GM23338 (cell line): ENCODE data around the gene SAC3D1.

Experiments used
- CREB1 ChIP-seq: fragments of 250-450 bp; sonication (Bioruptor Pico); IDR thresholded peaks from 2 replicates; pipeline ENCODE4 v1.5.0; 2020; ENCODE audit warnings: low read depth, mild to moderate bottlenecking, moderate library complexity
- ETS1 ChIP-seq: IDR thresholded peaks from 2 replicates; pipeline ENCODE4 v1.6.1; 2016; ENCODE audit warnings: antibody characterized with exemption
- EZH2 ChIP-seq: fragments of 200-600 bp; sonication (generic); IDR thresholded peaks from one replicate; pipeline ENCODE4 v1.8.0; 2017; ENCODE audit warnings: antibody characterized with exemption, mild to moderate bottlenecking, low read depth; ENCODE audit not compliant: unreplicated experiment
- EZH2phosphoT487 ChIP-seq: fragments of 200-600 bp; sonication (generic); IDR thresholded peaks from one replicate; pipeline ENCODE4 v1.8.1; 2018; ENCODE audit warnings: antibody characterized with exemption; ENCODE audit not compliant: unreplicated experiment
- JUNB ChIP-seq: IDR thresholded peaks from one replicate; pipeline ENCODE4 v1.6.1; 2016; ENCODE audit warnings: antibody characterized with exemption; ENCODE audit not compliant: unreplicated experiment
- NANOG ChIP-seq: IDR thresholded peaks from 2 replicates; pipeline ENCODE4 v1.6.1; 2016; ENCODE audit warnings: antibody characterized with exemption, borderline replicate concordance
- POLR2AphosphoS5 ChIP-seq: IDR thresholded peaks from 2 replicates; pipeline ENCODE4 v1.6.1; 2016; ENCODE audit warnings: antibody characterized with exemption, low read depth
- STAT1 ChIP-seq: IDR thresholded peaks from one replicate; pipeline ENCODE4 v1.6.1; 2016; ENCODE audit warnings: antibody characterized with exemption; ENCODE audit not compliant: unreplicated experiment
- ZNF114 ChIP-seq: fragments of 250-450 bp; sonication (Bioruptor Pico); IDR thresholded peaks from 2 replicates; pipeline ENCODE4 v1.5.0; 2020; ENCODE audit warnings: mild to moderate bottlenecking, moderate library complexity
- ZNF331 ChIP-seq: fragments of 250-450 bp; sonication (Bioruptor Pico); IDR thresholded peaks from 2 replicates; pipeline ENCODE4 v1.5.0; 2020; ENCODE audit warnings: low read depth, mild to moderate bottlenecking, moderate library complexity
- TF ChIP-seq, protein P1 (sequence below), 2 experiments: fragments of 200-600 bp in 1 of 2; sonication (generic) in 1 of 2; conservative IDR thresholded peaks; 2 replicates each; pipeline versions ENCODE4 v1.5.1 to v1.6.1; 2016 to 2017; ENCODE audit warnings: antibody characterized with exemption in 2 of 2, low read depth in 2 of 2, mild to moderate bottlenecking in 2 of 2, moderate library complexity in 1 of 2
- TF ChIP-seq, protein P2 (sequence below): IDR thresholded peaks from one replicate; pipeline ENCODE4 v1.6.1; 2018; ENCODE audit warnings: antibody characterized with exemption; ENCODE audit not compliant: unreplicated experiment

- no peak for TF ChIP-seq EZH2
- TF ChIP-seq, protein P1, sequence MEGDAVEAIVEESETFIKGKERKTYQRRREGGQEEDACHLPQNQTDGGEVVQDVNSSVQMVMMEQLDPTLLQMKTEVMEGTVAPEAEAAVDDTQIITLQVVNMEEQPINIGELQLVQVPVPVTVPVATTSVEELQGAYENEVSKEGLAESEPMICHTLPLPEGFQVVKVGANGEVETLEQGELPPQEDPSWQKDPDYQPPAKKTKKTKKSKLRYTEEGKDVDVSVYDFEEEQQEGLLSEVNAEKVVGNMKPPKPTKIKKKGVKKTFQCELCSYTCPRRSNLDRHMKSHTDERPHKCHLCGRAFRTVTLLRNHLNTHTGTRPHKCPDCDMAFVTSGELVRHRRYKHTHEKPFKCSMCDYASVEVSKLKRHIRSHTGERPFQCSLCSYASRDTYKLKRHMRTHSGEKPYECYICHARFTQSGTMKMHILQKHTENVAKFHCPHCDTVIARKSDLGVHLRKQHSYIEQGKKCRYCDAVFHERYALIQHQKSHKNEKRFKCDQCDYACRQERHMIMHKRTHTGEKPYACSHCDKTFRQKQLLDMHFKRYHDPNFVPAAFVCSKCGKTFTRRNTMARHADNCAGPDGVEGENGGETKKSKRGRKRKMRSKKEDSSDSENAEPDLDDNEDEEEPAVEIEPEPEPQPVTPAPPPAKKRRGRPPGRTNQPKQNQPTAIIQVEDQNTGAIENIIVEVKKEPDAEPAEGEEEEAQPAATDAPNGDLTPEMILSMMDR (conservative IDR thresholded peaks at IDR 0.05; ENCODE audit: low read depth in 2 of 2): no peak
- no peak for TF ChIP-seq POLR2AphosphoS5
- TF ChIP-seq, protein P2, sequence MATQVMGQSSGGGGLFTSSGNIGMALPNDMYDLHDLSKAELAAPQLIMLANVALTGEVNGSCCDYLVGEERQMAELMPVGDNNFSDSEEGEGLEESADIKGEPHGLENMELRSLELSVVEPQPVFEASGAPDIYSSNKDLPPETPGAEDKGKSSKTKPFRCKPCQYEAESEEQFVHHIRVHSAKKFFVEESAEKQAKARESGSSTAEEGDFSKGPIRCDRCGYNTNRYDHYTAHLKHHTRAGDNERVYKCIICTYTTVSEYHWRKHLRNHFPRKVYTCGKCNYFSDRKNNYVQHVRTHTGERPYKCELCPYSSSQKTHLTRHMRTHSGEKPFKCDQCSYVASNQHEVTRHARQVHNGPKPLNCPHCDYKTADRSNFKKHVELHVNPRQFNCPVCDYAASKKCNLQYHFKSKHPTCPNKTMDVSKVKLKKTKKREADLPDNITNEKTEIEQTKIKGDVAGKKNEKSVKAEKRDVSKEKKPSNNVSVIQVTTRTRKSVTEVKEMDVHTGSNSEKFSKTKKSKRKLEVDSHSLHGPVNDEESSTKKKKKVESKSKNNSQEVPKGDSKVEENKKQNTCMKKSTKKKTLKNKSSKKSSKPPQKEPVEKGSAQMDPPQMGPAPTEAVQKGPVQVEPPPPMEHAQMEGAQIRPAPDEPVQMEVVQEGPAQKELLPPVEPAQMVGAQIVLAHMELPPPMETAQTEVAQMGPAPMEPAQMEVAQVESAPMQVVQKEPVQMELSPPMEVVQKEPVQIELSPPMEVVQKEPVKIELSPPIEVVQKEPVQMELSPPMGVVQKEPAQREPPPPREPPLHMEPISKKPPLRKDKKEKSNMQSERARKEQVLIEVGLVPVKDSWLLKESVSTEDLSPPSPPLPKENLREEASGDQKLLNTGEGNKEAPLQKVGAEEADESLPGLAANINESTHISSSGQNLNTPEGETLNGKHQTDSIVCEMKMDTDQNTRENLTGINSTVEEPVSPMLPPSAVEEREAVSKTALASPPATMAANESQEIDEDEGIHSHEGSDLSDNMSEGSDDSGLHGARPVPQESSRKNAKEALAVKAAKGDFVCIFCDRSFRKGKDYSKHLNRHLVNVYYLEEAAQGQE: no peak
- TF ChIP-seq JUNB: no peak
- no peak for TF ChIP-seq ZNF331 (CRISPR knock-in tag)
- no peak for TF ChIP-seq EZH2phosphoT487
- no peak for TF ChIP-seq NANOG
- TF ChIP-seq STAT1: no peak
- TF ChIP-seq CREB1: no peak
- no peak for TF ChIP-seq ETS1
- TF ChIP-seq ZNF114 (CRISPR knock-in tag): no peak
Observed at GRCh38 chr11:65034423-65034822, 6.6 kb upstream of the SAC3D1 start.
